SK-N-SH treated with all-trans-retinoic acid at 6 μM for 48 hours (cell line): ENCODE data around the gene NCAN.

Source experiments
- ARNTL ChIP-seq: fragments of 450-650 bp; formaldehyde crosslinking; IDR thresholded peaks from 2 replicates; pipeline ENCODE4 v1.5.0; 2020; ENCODE audit warnings: low read depth, mild to moderate bottlenecking, moderate library complexity, borderline replicate concordance
- BACH2 ChIP-seq: fragments of 250-450 bp; sonication (Bioruptor Pico); IDR thresholded peaks from 2 replicates; pipeline ENCODE4 v1.9.0; 2021; ENCODE audit warnings: mild to moderate bottlenecking, borderline replicate concordance
- ISL1 ChIP-seq: fragments of 250-450 bp; sonication (Bioruptor Pico); IDR thresholded peaks from 2 replicates; pipeline ENCODE4 v2.1.2; 2022; ENCODE audit warnings: mild to moderate bottlenecking, moderate library complexity
- OSR1 ChIP-seq: fragments of 250-450 bp; sonication (Bioruptor Pico); IDR thresholded peaks from 2 replicates; pipeline ENCODE4 v1.8.0; 2022; ENCODE audit warnings: moderate library complexity, mild to moderate bottlenecking, inconsistent platforms
- PATZ1 ChIP-seq: fragments of 250-450 bp; sonication (Bioruptor Pico); IDR thresholded peaks from 2 replicates; pipeline ENCODE4 v1.8.0; 2020; ENCODE audit warnings: mild to moderate bottlenecking, moderate library complexity, borderline replicate concordance
- POU6F1 ChIP-seq: fragments of 250-450 bp; sonication (Bioruptor Pico); IDR thresholded peaks from 2 replicates; pipeline ENCODE4 v1.8.0; 2021; ENCODE audit warnings: low read depth, mild to moderate bottlenecking, moderate library complexity, borderline replicate concordance
- PPARA ChIP-seq: fragments of 250-450 bp; sonication (Bioruptor Pico); IDR thresholded peaks from 2 replicates; pipeline ENCODE4 v1.5.0; 2020; ENCODE audit warnings: mild to moderate bottlenecking, borderline replicate concordance
- TCF4 ChIP-seq: fragments of 250-450 bp; sonication (Bioruptor Pico); IDR thresholded peaks from 2 replicates; pipeline ENCODE4 v1.8.0; 2021; ENCODE audit warnings: mild to moderate bottlenecking, moderate library complexity, borderline replicate concordance
- ZFP30 ChIP-seq: fragments of 450-650 bp; formaldehyde crosslinking; IDR thresholded peaks from 2 replicates; pipeline ENCODE4 v1.5.0; 2022; ENCODE audit warnings: mild to moderate bottlenecking, moderate library complexity

GRCh38 chr19:19226663-19227062 is 14.9 kb downstream of the NCAN start:
- TF ChIP-seq ZFP30 (CRISPR knock-in tag) (no peak), ISL1 (CRISPR knock-in tag) (no peak), OSR1 (no peak), TCF4 (CRISPR knock-in tag) (no peak), PATZ1 (no peak), BACH2 (CRISPR knock-in tag) (no peak), ARNTL (CRISPR knock-in tag) (no peak), POU6F1 (CRISPR knock-in tag) (no peak), PPARA (no peak)
